ENCODE data around the gene CGGBP1.

DNA sequence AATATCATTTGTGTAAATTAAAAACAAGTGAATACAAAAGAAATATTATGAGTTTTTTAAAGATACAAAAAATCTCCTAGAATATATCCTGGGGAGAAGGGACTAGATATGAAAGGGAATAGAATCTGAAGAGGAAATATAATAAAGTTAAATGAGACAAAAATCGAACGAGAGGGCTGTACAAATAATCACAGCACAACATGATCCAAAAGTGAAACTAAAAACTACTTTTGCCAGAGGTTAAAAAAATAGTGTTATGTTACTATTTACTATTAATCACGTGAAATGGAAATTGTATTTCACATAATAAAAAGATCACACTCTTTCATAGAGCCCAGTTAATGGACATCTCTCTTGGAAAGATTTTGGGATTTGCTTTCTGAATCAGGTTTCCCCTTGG lies 28.6 kb downstream of the CGGBP1 start:
- TF ChIP-seq, protein P1, sequence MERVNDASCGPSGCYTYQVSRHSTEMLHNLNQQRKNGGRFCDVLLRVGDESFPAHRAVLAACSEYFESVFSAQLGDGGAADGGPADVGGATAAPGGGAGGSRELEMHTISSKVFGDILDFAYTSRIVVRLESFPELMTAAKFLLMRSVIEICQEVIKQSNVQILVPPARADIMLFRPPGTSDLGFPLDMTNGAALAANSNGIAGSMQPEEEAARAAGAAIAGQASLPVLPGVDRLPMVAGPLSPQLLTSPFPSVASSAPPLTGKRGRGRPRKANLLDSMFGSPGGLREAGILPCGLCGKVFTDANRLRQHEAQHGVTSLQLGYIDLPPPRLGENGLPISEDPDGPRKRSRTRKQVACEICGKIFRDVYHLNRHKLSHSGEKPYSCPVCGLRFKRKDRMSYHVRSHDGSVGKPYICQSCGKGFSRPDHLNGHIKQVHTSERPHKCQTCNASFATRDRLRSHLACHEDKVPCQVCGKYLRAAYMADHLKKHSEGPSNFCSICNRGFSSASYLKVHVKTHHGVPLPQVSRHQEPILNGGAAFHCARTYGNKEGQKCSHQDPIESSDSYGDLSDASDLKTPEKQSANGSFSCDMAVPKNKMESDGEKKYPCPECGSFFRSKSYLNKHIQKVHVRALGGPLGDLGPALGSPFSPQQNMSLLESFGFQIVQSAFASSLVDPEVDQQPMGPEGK (CRISPR knock-in tag; IDR thresholded peaks at IDR 0.05; ENCODE audit: borderline replicate concordance): no peak
- TF ChIP-seq BACH2 (CRISPR knock-in tag; IDR thresholded peaks at IDR 0.05; ENCODE audit: borderline replicate concordance) (no peak), ZNF70 (CRISPR knock-in tag; IDR thresholded peaks at IDR 0.05) (no peak), ARNTL (CRISPR knock-in tag; IDR thresholded peaks at IDR 0.05; ENCODE audit: borderline replicate concordance, low read depth) (no peak), TOX (CRISPR knock-in tag; IDR thresholded peaks at IDR 0.05; ENCODE audit: borderline replicate concordance) (no peak), ESRRG (CRISPR knock-in tag; IDR thresholded peaks at IDR 0.05) (no peak), ZC3H10 (CRISPR knock-in tag; IDR thresholded peaks at IDR 0.05) (no peak), RARB (CRISPR knock-in tag; IDR thresholded peaks at IDR 0.05) (no peak)
- TF ChIP-seq, protein P2, sequence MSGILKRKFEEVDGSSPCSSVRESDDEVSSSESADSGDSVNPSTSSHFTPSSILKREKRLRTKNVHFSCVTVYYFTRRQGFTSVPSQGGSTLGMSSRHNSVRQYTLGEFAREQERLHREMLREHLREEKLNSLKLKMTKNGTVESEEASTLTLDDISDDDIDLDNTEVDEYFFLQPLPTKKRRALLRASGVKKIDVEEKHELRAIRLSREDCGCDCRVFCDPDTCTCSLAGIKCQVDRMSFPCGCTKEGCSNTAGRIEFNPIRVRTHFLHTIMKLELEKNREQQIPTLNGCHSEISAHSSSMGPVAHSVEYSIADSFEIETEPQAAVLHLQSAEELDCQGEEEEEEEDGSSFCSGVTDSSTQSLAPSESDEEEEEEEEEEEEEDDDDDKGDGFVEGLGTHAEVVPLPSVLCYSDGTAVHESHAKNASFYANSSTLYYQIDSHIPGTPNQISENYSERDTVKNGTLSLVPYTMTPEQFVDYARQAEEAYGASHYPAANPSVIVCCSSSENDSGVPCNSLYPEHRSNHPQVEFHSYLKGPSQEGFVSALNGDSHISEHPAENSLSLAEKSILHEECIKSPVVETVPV (CRISPR knock-in tag; IDR thresholded peaks at IDR 0.05): no peak
